GM12891 (cell line): ENCODE data around the gene SYNDIG1.

Source experiments
- PAX5 ChIP-seq: IDR thresholded peaks from 2 replicates; pipeline ENCODE4 v1.6.1; 2011; ENCODE audit warnings: low read length, moderate library complexity, mild to moderate bottlenecking; ENCODE audit not compliant: insufficient read depth, severe bottlenecking
- POLR2A ChIP-seq: IDR thresholded peaks from 2 replicates; pipeline ENCODE4 v1.6.1; 2011; ENCODE audit warnings: low read depth, low read length, control low read depth
- POLR2AphosphoS5 ChIP-seq: IDR thresholded peaks from 2 replicates; pipeline ENCODE4 v1.6.1; 2011; ENCODE audit warnings: low read depth, low read length, control low read depth
- POU2F2 ChIP-seq: IDR thresholded peaks from 2 replicates; pipeline ENCODE4 v1.6.1; 2011; ENCODE audit warnings: low read depth, mild to moderate bottlenecking, control low read depth, low read length, moderate library complexity
- SPI1 ChIP-seq: IDR thresholded peaks from 2 replicates; pipeline ENCODE4 v1.6.1; 2011; ENCODE audit warnings: low read depth, low read length, control low read depth
- TAF1 ChIP-seq: IDR thresholded peaks from 2 replicates; pipeline ENCODE4 v1.6.1; 2011; ENCODE audit warnings: low read depth, low read length, control low read depth

DNA sequence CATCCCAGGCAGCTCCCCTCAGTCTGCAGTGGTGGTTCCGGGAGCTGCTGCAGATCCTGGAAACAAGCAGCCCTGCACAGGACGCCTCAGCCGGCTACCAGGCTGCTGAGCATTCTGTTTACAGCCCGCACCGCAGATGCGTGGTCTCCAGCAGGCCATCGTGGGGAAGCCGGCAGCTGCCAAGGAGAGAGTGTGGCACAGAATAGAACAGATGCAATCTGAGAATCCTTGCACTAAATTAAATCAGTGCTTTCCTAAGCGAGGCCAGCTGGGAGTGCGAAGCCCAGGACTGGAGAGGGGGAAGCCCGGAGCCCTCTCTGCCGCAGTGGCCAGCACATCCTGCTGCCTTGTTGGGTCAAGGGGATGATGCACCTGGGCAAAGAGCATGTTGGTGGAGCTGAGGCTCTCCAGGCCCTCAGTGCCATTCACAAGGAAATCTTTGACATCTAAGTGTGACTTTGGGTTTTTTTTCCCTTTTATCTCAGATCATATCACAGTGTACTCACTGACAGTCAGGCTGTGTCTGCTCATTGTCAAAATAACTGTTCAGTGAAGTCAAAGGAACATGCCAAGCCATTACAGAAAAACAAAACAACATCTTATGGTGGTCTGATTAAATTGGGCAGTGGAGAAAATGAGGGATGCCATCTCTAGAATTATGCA lies 118.1 kb downstream of the SYNDIG1 start:
- no peak for TF ChIP-seq POLR2A
- TF ChIP-seq POLR2AphosphoS5, result no peak
- TF ChIP-seq TAF1, result no peak
- TF ChIP-seq PAX5, result no peak
- TF ChIP-seq SPI1, result no peak
- no peak for TF ChIP-seq POU2F2
